Upper lobe of right lung (tissue), 1 donor: ENCODE measurements around the gene FOXO1. TPM values are rescaled to one million over a fixed set of nuclear protein-coding genes. Genes with fewer than 3 reads are reported as not detected.

ENCODE experiments used
- ATAC-seq: fragments of 200-7000 bp; cut with Tn5 transposase; one replicate; pipeline ENCODE4 v1.9.1; 2020; ENCODE audit warnings: mild to moderate bottlenecking, moderate library complexity
- DNase-seq: peaks from one replicate; pipeline ENCODE4 v3.0.0-alpha.2; 2020
- H3K27ac ChIP-seq: fragments of 200-600 bp; one replicate; pipeline ENCODE4 v1.8.0; 2022
- H3K27me3 ChIP-seq: fragments of 200-600 bp; one replicate; pipeline ENCODE4 v1.8.0; 2022; ENCODE audit warnings: mild to moderate bottlenecking
- H3K36me3 ChIP-seq: fragments of 200-600 bp; one replicate; pipeline ENCODE4 v1.8.0; 2022
- H3K4me1 ChIP-seq: fragments of 200-600 bp; one replicate; pipeline ENCODE4 v1.8.0; 2022
- H3K4me3 ChIP-seq: fragments of 200-600 bp; one replicate; pipeline ENCODE4 v1.8.0; 2022; ENCODE audit warnings: mild to moderate bottlenecking
- H3K9me3 ChIP-seq: fragments of 200-600 bp; one replicate; pipeline ENCODE4 v1.8.0; 2022
- CTCF ChIP-seq: fragments of 200-600 bp; IDR thresholded peaks from one replicate; pipeline ENCODE4 v1.8.0; 2022; ENCODE audit warnings: antibody characterized with exemption
- intact Hi-C: fragments of 100-400 bp; cut with DNase I; formaldehyde crosslinking; loops from one replicate; pipeline ENCODE4 v1.11.0; 2022
- total RNA-seq: library from RNA; stranded (reverse); fragmentation: NEBNext Ultra II Directional; extraction: Animal tissue kit (Norgen Biotek cat#: 25700); gene quantifications from one replicate; pipeline ENCODE4 v1.2.1, GENCODE V29; 2021
- donor health status: DM: no; HTN: yes; CAD: no; lungs with severe emphysema.

Gene FOXO1
- total RNA-seq, 1 donor from 2014 or later, result 29.4 TPM

GRCh38 chr13:40677064-40677463 lies 10.6 kb upstream of the FOXO1 start:
- no peaks in the 10 kb centered on the region for H3K27me3 ChIP-seq
- no peaks in the 10 kb centered on the region for H3K4me1 ChIP-seq
- intact Hi-C loops, result no loop called here
- H3K4me3 ChIP-seq, result no peak overlapping the region
- DNase-seq, result no peak
- TF ChIP-seq CTCF, result no peak
- H3K9me3 ChIP-seq, result no peaks in the 10 kb centered on the region
- H3K27ac ChIP-seq, result no peak overlapping the region
- no peaks in the 10 kb centered on the region for H3K36me3 ChIP-seq
- ATAC-seq, result no peak

- Histone ChIP-seq H3K27me3 (no peaks in the 10 kb centered on the region), H3K36me3 (no peaks in the 10 kb centered on the region), H3K9me3 (no peaks in the 10 kb centered on the region), H3K4me1 (no peaks in the 10 kb centered on the region), H3K27ac (no peak overlapping the region), H3K4me3 (no peak overlapping the region)
- no peak for TF ChIP-seq CTCF
- intact Hi-C loops, result no loop called here
- ATAC-seq (no peak), DNase-seq (no peak)
Measured at GRCh38 chr13:40676007-40676406, 9.6 kb upstream of the FOXO1 start.

GRCh38 chr13:40673414-40673813 lies 7.0 kb upstream of the FOXO1 start:
- Histone ChIP-seq H3K27me3 (no peaks in the 10 kb centered on the region), H3K9me3 (no peaks in the 10 kb centered on the region), H3K27ac (no peak overlapping the region), H3K36me3 (no peaks in the 10 kb centered on the region), H3K4me1 (no peaks in the 10 kb centered on the region), H3K4me3 (no peak overlapping the region)
- no peak for ATAC-seq
- TF ChIP-seq CTCF, result no peak
- no peak for DNase-seq
- intact Hi-C loops, result no loop called here

GRCh38 chr13:40672765-40673397 lies 6.4 kb upstream of the FOXO1 start:
- Histone ChIP-seq H3K4me3 (no peak overlapping the region), H3K36me3 (no peaks in the 10 kb centered on the region), H3K4me1 (no peaks in the 10 kb centered on the region), H3K9me3 (no peaks in the 10 kb centered on the region), H3K27me3 (no peaks in the 10 kb centered on the region), H3K27ac (no peak overlapping the region)
- no peak for ATAC-seq
- no peak for DNase-seq
- TF ChIP-seq CTCF, result no peak
- intact Hi-C loops, result no loop called here

DNA sequence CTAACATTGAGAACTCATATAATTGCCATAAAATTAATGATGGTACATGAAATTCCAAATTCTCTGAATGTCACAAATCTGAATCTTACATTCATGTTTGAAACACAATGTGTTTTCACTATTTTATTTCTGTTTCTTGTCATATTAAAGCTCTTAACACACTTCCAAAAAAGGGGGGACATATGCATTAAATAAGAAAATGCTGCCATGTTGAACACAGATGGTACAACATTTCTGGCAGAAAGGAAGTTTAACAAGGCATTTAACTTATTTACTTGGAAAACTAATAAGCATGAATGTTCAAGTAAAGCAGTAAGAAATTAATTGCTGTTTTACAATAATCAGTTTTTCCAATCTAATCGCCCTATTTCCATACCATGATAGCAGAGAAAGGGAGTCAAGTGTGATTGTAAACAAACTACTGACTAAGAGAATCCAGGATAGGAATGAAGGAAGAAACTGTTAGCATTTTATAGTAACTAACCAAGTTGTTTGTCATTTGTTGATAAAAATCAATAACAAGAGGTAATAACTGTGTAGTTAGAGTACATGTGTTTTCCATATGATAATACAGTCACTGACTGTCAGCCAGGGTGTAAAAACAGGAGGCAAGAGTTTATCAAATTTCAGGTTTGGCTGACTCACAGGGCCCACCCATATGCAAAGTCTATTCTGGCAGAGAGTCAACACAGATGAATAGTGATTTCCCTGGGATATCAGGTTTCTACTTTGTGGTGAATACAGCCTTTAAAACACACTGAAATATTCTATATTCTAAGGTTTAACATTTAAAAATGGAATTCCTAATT lies 5.7 kb upstream of the FOXO1 start:
- Histone ChIP-seq H3K36me3 (no peaks in the 10 kb centered on the region), H3K4me3 (no peak overlapping the region), H3K9me3 (no peaks in the 10 kb centered on the region), H3K4me1 (no peaks in the 10 kb centered on the region), H3K27ac (no peak overlapping the region), H3K27me3 (no peaks in the 10 kb centered on the region)
- DNase-seq (no peak), ATAC-seq (no peak)
- no peak for TF ChIP-seq CTCF
- intact Hi-C loops, result no loop called here
